Upper lobe of left lung (tissue), 4 donors: ENCODE measurements around the gene P3H2.

Experiments
- EP300 ChIP-seq, 4 donors: sonication (generic); formaldehyde crosslinking; IDR thresholded peaks; one replicate each; pipeline ENCODE4 v1.5.1; 2017; ENCODE audit warnings: antibody characterized with exemption in 4 of 4, control low read depth in 2 of 4
- TF ChIP-seq, protein P1 (sequence below), 6 experiments: fragments of 450-650 bp in 4 of 6; fragments of 200-600 bp in 2 of 6; sonication (generic) in 2 of 6; IDR thresholded peaks; one replicate each; pipeline ENCODE4 v1.5.1; 2016 to 2019; ENCODE audit warnings: antibody characterized with exemption in 6 of 6

DNA sequence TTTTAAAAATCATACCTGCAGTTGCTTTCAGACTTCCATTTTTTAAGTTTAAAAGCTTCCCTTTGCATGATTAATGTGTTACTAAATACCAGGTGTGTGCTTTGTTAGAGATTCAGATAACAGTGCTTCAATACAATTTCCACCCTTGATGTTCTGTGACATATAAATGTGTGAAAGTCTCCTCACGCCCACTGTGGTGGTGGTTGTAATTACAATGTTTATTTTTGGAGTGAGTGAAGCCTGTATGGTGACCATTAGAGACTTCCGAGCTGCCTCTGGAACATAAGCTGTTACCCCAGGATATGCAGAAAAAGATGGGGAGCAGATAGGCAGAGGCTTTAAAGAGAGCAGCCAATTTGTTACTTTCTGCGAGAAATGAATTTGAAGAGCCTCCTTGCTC is 57.2 kb downstream of the P3H2 start:
- no peak for TF ChIP-seq EP300 (IDR thresholded peaks at IDR 0.05)
- TF ChIP-seq, protein P1, sequence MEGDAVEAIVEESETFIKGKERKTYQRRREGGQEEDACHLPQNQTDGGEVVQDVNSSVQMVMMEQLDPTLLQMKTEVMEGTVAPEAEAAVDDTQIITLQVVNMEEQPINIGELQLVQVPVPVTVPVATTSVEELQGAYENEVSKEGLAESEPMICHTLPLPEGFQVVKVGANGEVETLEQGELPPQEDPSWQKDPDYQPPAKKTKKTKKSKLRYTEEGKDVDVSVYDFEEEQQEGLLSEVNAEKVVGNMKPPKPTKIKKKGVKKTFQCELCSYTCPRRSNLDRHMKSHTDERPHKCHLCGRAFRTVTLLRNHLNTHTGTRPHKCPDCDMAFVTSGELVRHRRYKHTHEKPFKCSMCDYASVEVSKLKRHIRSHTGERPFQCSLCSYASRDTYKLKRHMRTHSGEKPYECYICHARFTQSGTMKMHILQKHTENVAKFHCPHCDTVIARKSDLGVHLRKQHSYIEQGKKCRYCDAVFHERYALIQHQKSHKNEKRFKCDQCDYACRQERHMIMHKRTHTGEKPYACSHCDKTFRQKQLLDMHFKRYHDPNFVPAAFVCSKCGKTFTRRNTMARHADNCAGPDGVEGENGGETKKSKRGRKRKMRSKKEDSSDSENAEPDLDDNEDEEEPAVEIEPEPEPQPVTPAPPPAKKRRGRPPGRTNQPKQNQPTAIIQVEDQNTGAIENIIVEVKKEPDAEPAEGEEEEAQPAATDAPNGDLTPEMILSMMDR (IDR thresholded peaks at IDR 0.05) = no peak
